Globus pallidus (tissue), 1 donor: ENCODE measurements around the gene UNG.
"Not testable (repeated sequence)": the region's sequence is repeated elsewhere in the genome, so short reads cannot be mapped to it uniquely, and the experiment has no call there.

Source experiments
- DNase-seq: peaks from one replicate; pipeline ENCODE4 v3.0.0-alpha.2; 2015; ENCODE audit warnings: low spot score

Gene UNG

GRCh38 chr12:109097435-109098182, at the start of gene UNG:
Gene UNG, plus strand, starts transcription at chr12:109097597. Its CDS starts 83 bp downstream, at chr12:109097680.
- DNase-seq, result peak; percentile 94

GRCh38 chr12:109048706-109049105, 48.7 kb upstream of the UNG start:
- not testable (repeated sequence) for DNase-seq

- DNase-seq, result not testable (repeated sequence)
Measured at GRCh38 chr12:109049794-109050193, 47.6 kb upstream of the UNG start.

- no peak for DNase-seq
Measured at GRCh38 chr12:109052097-109052413, 45.3 kb upstream of the UNG start.

- peak; percentile 83 for DNase-seq
Measured at GRCh38 chr12:109052414-109053323, 44.7 kb upstream of the UNG start, which contains the start of gene USP30. Gene USP30, plus strand, starts transcription at chr12:109052576. Its CDS starts 103 bp downstream, at chr12:109052679.

GRCh38 chr12:109053382-109054123, 43.8 kb upstream of the UNG start:
- DNase-seq, result no peak

GRCh38 chr12:109054124-109054513, 43.3 kb upstream of the UNG start:
- not testable (repeated sequence) for DNase-seq

- no peak for DNase-seq
Measured at GRCh38 chr12:109054520-109054919, 42.9 kb upstream of the UNG start.

- DNase-seq, result peak; percentile 71
Measured at GRCh38 chr12:109056891-109057290, 40.5 kb upstream of the UNG start.

- peak; percentile 84 for DNase-seq
Measured at GRCh38 chr12:109057376-109057775, 40.0 kb upstream of the UNG start.

- DNase-seq, result no peak
Measured at GRCh38 chr12:109058773-109059172, 38.6 kb upstream of the UNG start.

- DNase-seq, result no peak
Measured at GRCh38 chr12:109064143-109064542, 33.3 kb upstream of the UNG start.

GRCh38 chr12:109065154-109065852, 32.1 kb upstream of the UNG start:
- no peak for DNase-seq

GRCh38 chr12:109065853-109066193, 31.6 kb upstream of the UNG start:
- DNase-seq, result no peak

- no peak for DNase-seq
Measured at GRCh38 chr12:109069307-109070271, 27.8 kb upstream of the UNG start.

GRCh38 chr12:109074866-109075265, 22.5 kb upstream of the UNG start:
- no peak for DNase-seq

GRCh38 chr12:109082751-109083150, 14.6 kb upstream of the UNG start:
- DNase-seq, result no peak

GRCh38 chr12:109084425-109084824, 13.0 kb upstream of the UNG start:
- no peak for DNase-seq

- DNase-seq, result no peak
Measured at GRCh38 chr12:109085590-109085989, 11.8 kb upstream of the UNG start.

- no peak for DNase-seq
Measured at GRCh38 chr12:109087250-109087649, 10.1 kb upstream of the UNG start.

- no peak for DNase-seq
Measured at GRCh38 chr12:109088818-109089217, 8.6 kb upstream of the UNG start.
